Fibroblast of upper back skin (primary cell): Measurements from ENCODE around the gene CTDSP1.
A peak's percentile ranks its signal among the peaks of the same experiment; 100 is the strongest.

Experiments used
- DNase-seq: peaks from one replicate; pipeline ENCODE4 v3.0.0-alpha.2; 2013

Gene CTDSP1

DNA sequence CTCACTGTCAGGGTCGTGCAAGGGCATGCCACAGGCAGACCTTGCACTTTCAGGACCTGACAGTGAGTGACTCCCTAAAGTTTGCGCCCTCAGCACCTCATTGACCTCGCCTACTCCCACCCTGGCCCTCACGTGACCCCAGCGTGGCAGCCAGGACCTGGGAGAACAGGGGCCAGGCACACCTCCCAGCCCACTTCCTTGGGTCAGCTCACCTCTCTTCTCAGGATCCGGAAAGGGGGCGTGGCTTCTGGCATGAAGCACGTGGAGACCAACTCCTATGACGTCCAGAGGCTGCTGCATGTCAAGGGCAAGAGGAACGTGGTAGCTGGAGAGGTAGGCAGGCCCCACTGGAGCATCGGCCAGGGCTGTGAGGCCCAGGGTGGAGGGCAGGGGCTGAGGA is 28.1 kb downstream of the CTDSP1 start:
- no peak for DNase-seq

GRCh38 chr2:218428846-218429558 is 29.3 kb downstream of the CTDSP1 start:
- no peak for DNase-seq

- no peak for DNase-seq
Observed at GRCh38 chr2:218429911-218430692, 30.4 kb downstream of the CTDSP1 start.

DNA sequence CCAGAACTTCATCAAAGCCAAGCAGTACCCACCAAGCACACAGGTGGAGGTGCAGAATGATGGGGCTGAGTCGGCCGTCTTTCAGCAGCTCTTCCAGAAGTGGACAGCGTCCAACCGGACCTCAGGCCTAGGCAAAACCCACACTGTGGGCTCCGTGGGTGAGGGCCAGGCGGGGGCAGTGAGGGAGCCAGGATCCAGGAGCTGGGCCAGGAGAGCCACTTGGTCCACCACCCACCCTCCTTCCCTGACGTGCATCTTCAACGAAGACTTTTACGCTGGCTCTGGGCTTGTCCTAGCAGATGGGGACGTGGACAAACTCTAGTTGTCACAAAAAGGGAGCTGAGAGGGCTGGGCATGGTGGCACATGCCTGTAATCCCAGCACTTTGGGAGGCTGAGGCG is 31.1 kb downstream of the CTDSP1 start:
- DNase-seq: no peak

GRCh38 chr2:218431878-218432277 is 32.2 kb downstream of the CTDSP1 start:
- no peak for DNase-seq

- DNase-seq: no peak
Observed at GRCh38 chr2:218432676-218433365, 33.2 kb downstream of the CTDSP1 start.

DNA sequence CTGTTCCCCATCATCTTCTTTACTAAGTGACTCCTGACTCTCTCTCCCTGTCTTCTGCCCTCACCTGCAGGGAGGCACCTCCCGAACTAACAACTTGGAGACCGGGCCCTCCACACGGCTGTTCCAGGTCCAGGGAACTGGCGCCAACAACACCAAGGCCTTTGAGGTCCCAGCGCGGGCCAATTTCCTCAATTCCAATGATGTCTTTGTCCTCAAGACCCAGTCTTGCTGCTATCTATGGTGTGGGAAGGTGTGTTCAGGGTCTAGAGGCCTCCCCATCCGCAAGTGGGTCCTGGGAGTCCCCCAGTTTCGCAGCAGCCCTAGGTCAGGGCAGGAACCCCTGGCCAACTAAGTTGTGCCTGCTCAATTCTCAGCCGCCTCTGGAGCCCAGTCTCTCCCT is 34.8 kb downstream of the CTDSP1 start:
- DNase-seq: no peak

GRCh38 chr2:218435003-218435982 is 35.6 kb downstream of the CTDSP1 start:
- no peak for DNase-seq

- no peak for DNase-seq
Observed at GRCh38 chr2:218436992-218437391, 37.3 kb downstream of the CTDSP1 start.

DNA sequence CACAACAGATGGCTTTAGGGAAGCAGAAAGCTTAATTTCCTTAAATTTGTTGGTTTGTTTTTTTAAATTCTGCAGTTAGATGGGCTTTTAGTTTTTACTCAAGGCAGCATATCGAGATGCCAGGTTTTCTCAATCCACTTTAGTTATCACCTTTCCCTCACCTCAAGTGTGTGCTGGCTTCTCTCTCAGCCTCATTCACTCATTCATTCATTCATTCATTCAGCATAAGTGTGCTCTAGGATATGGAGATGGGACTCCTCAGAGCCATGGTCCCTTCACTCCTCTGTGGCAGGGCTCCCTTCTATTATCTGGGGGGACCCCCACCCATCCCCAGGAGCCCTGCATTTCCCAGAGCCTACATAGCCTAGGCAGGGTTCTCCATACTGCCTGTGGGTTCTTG is 38.3 kb downstream of the CTDSP1 start:
- no peak for DNase-seq

DNA sequence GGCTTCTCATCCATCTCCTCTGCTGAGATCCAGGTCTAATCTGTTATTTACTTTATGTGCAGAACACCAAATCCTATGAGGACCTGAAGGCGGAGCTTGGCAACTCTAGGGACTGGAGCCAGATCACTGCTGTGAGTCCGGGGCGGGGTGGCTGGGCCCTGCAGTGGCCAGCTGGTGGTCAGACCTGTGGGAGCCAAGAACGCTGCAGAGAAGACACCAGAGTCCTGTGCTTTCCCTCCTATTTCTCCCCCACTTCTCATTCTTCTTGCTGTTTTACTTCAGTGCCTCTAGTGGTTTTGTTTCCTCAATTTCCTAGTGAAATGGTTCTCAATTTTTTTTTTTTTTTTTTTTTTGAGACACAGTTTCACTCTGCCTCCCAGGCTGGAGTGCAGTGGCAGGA is 38.9 kb downstream of the CTDSP1 start:
- DNase-seq: no peak

GRCh38 chr2:218444692-218445357 is 45.2 kb downstream of the CTDSP1 start:
- DNase-seq: no peak

GRCh38 chr2:218445602-218446001 is 45.9 kb downstream of the CTDSP1 start:
- DNase-seq: no peak

GRCh38 chr2:218446547-218446946 is 46.9 kb downstream of the CTDSP1 start:
- no peak for DNase-seq

DNA sequence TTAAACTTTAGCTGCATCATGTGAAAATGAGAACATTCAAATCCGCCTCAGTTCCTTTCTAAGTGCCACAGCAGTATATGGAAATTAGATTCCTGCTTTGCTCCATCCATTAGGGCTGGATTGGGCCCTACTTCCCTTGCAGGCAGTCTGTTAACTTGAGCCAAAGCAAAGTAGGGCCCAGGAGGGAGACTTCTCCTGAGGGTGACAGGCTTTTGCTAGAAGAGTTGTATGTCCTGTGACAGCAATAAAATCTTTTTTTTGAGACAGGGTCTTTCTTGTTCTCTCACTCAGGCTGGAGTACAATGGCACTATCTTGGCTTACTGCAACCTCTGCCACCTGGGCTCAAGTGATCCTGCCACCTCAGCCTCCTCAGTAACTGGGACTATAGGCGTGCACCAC is 47.4 kb downstream of the CTDSP1 start:
- no peak for DNase-seq

DNA sequence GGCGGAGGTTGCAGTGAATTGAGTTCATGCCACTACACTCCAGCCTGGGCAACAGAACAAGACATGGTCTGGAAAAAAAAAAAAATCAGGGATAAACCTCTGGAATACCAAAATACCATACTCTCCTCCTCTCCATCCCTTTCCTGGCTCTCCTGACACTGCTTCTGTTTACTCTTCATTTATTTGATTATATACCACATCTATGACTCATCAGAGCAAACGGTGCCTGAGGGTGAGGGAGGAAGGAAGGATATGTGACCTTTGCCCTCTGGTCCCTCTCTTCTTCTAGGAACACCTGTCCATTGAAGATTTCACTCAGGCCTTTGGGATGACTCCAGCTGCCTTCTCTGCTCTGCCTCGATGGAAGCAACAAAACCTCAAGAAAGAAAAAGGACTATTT is 49.3 kb downstream of the CTDSP1 start:
- peak; percentile 2 for DNase-seq

- DNase-seq: no peak
Observed at GRCh38 chr2:218452079-218452478, 52.4 kb downstream of the CTDSP1 start.
